Omental fat pad (tissue), 4 donors: ENCODE results near the gene CPNE5. TPM values are rescaled to one million over a fixed set of nuclear protein-coding genes. Genes with fewer than 3 reads are reported as not detected.

Experiments
- ATAC-seq: fragments of 150-250 bp; one replicate; pipeline ENCODE4 v1.9.1; 2016; ENCODE audit warnings: mild to moderate bottlenecking, moderate library complexity; ENCODE audit not compliant: low FRiP score
- DNase-seq: peaks from one replicate; pipeline ENCODE4 v3.0.0-alpha.2; 2019; ENCODE audit warnings: low spot score
- total RNA-seq, 4 donors: library from RNA; depleted of rRNA; stranded (reverse); fragments of >200 nt; gene quantifications; one replicate each; pipeline ENCODE4 v1.1.0, GENCODE V29; 2016
- TF ChIP-seq, protein P1 (sequence below), 3 donors: fragments of 450-650 bp; IDR thresholded peaks; one replicate each; pipeline ENCODE4 v1.5.1; 2016 to 2017; ENCODE audit warnings: antibody characterized with exemption in 3 of 3, mild to moderate bottlenecking in 3 of 3, moderate library complexity in 2 of 3

Gene CPNE5
- total RNA-seq, 4 donors from 2014 or later: 0.47 to 20.3 (median 7.6) TPM

DNA sequence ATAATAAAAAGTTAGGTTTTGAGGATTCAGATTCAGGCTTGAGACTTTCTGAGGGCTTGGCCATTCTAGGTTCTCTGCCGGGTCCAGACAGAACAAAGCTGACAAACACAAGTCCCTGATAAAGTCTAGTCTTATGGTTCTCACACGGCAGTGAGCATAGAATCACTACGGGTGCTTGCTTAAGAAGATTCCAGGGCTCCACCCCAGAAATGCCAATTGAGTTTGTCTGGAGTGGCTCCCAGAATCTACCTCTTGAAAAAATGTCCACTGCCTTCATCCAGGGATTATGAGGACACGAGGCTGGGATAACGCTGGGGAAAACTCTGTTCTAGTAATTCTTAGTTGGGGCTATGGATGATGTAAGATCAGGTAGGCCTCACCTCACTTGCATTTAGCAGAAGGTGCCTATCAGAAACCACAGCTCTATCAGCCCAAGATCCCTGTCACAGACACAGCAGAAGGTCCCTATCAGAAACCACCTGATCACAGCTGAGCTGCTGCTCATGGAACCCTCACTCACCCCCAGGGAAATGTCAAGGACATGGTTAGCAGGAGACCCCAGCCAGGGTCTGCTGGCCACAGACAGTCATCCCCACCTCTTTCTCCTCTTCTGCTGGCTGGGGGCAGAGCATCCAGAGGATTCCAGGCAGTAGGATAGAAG is 89.3 kb downstream of the CPNE5 start:
- no peak for ATAC-seq
- TF ChIP-seq, protein P1, sequence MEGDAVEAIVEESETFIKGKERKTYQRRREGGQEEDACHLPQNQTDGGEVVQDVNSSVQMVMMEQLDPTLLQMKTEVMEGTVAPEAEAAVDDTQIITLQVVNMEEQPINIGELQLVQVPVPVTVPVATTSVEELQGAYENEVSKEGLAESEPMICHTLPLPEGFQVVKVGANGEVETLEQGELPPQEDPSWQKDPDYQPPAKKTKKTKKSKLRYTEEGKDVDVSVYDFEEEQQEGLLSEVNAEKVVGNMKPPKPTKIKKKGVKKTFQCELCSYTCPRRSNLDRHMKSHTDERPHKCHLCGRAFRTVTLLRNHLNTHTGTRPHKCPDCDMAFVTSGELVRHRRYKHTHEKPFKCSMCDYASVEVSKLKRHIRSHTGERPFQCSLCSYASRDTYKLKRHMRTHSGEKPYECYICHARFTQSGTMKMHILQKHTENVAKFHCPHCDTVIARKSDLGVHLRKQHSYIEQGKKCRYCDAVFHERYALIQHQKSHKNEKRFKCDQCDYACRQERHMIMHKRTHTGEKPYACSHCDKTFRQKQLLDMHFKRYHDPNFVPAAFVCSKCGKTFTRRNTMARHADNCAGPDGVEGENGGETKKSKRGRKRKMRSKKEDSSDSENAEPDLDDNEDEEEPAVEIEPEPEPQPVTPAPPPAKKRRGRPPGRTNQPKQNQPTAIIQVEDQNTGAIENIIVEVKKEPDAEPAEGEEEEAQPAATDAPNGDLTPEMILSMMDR (IDR thresholded peaks at IDR 0.05): no peak
- no peak for DNase-seq

DNA sequence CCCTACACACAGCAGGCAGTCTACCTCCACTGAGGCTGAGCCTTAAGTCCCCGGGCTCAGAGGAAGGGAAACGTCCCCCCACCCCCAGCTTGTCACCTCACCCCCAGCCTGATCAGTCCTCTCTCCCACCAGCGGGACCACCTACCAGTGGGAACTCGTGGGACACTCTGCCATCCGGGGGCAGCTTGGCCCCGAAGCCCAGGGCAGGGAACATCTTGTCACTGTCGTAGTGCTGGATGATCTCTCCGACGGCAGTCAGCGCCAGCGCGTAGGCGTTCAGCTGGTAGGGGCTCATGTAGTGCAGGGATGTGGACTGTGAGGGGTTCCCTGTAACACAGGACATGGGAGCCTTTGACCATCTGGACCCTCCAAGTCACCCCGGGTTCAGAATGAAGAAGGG is 93.0 kb downstream of the CPNE5 start:
- ATAC-seq (no peak), DNase-seq (no peak)

DNA sequence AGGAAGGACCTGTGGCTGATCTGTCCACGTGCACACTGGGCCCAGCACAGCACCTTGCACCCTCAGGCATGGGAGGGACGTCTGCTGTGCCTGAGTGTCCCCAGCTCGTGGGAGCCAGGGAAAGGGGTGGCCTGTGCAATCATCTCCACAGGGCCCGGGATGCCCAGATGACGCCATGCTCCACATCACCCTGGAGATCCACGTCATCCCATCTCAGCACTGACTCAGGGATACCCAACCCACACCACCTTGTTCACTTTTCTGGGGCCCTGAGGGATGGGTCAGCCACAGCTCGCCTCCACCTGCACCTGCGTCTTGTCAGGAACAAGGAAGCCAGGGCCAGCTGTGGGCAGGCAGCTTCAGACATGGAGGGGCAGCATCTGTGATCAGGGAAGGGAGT is 93.4 kb downstream of the CPNE5 start:
- no peak for ATAC-seq
- TF ChIP-seq, protein P1 (IDR thresholded peaks at IDR 0.05): no peak

More for the DNA sequence above, 93.0 kb downstream of the CPNE5 start:
- TF ChIP-seq, protein P1 (IDR thresholded peaks at IDR 0.05): no peak

DNA sequence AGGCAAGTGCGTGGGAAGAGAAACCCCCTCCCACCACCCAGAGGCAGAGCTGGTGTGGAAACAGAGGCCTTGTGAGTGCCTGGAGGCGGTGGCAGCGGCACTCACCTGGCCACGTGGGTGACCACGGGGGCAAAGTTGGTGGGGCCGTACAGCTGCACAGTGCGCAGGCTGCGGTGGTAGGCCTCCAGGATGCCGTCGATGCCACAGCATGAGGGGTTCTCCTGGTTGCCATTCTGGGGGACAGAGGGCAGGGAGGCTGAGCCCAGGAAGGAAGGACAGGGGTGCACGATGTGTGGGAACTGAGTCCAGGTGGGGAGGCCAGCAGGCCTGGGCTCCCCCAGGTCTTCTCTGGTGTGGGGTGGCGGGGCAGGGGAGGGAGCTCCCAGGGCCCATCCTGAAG is 94.0 kb downstream of the CPNE5 start:
- no peak for DNase-seq
- TF ChIP-seq, protein P1 (IDR thresholded peaks at IDR 0.05): no peak
- no peak for ATAC-seq

More for the DNA sequence above, 93.4 kb downstream of the CPNE5 start:
- DNase-seq: no peak

DNA sequence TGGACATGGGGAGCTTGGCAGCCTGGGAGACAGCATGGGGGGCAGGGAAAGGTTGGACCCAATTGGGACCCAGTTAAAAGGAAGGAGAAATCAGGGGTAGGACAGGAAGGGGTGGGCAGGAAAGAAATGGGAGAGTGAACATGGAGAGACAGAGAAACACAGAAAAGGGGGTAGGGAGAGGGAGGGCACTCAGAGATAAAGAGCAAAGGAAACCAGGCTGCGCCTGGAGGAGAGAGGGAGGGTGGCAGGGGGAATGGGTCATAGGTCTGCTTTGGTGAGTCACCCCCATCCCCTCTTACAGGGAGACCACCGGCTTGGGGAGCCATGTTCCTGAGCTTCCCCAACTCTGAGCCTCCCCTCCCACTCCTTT is 95.0 kb downstream of the CPNE5 start:
- TF ChIP-seq, protein P1 (IDR thresholded peaks at IDR 0.05): no peak
- no peak for ATAC-seq
- DNase-seq: no peak

DNA sequence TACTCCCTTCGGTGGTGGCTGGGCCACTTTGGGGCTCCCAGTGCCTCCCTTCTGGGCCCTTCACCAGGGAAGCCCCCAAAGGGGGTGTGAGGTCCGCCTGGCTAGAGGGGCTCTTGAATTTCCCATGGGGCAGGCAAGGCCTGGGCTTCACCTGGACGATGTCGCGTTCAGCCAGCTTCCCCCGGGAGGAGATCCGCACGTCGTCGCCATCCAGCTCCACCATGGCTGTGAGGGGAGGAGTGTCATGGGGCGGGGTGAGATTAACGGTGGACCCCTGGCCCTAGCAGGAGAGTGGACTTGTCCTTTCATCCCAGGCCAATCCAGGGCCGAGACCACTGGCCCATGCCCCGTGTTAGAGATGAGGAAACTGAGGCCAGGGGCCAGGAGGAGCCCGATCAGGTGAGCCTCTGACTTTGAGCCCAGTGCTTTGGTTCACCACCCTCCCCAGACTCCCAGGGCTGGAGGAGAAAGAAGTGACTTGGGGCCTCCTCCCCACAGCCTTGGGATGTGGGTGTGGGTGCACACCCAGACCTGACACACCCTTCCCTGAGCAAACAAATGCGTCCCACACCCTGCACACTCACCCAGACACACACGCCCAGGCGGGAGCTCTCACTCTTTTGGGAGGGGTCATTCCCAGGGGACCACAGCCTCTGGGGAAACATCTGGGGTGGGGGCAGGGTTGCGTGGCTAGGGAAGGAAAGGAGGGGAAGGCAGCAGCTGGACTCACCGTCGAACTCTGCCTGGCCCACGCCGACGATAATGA is 95.5 kb downstream of the CPNE5 start:
- DNase-seq (no peak), ATAC-seq (no peak)
- TF ChIP-seq, protein P1 (IDR thresholded peaks at IDR 0.05): no peak

DNA sequence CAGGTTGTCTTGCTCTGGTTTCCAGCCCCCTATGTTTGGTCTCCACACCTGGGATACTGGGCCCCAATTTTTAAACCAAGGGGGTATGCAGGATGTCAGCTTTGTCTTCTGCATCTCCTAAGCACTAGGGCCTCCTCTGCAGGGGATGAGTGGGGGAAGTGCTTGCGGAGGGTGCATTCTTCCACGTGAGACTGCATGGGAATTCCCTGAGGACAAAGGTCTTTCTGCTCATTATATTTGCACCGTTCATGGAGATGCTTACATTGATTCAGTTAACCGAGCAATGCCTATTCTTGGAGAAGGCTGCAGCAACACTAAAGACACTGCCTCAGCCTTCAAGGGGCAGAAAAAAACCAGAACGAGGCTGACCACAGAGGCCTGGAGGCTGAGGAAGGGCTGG is 96.2 kb downstream of the CPNE5 start:
- TF ChIP-seq, protein P1 (IDR thresholded peaks at IDR 0.05): no peak
- no peak for DNase-seq
- no peak for ATAC-seq
